Neural cell (in vitro differentiated cells): ENCODE measurements around the gene TBX2. TPM values are rescaled to one million over a fixed set of nuclear protein-coding genes. Genes with fewer than 3 reads are reported as not detected.
A peak's percentile ranks its signal among the peaks of the same experiment; 100 is the strongest.

ENCODE experiments used
- H2AFZ ChIP-seq: fragments of 200-600, 300-800 bp; sonication (generic), shearing (Covaris generic); 2 replicates; pipeline ENCODE4 v1.6.0; 2014; ENCODE audit warnings: low read depth, mild to moderate bottlenecking, antibody characterized with exemption, low read length, moderate library complexity
- H3F3A ChIP-seq: fragments of 200-600 bp; shearing (Covaris generic); 2 replicates; pipeline ENCODE4 v1.6.1; 2016; ENCODE audit warnings: mild to moderate bottlenecking, moderate library complexity, mixed read lengths, antibody characterized with exemption, low read length; ENCODE audit not compliant: insufficient read depth, poor library complexity, severe bottlenecking
- H3K27ac ChIP-seq: fragments of 200-600, 300-800 bp; sonication (generic), shearing (Covaris generic); 2 replicates; pipeline ENCODE4 v1.5.1; 2014; ENCODE audit warnings: mild to moderate bottlenecking, low read length, moderate library complexity
- H3K27me3 ChIP-seq: fragments of 300-800, 200-600 bp; sonication (generic), shearing (Covaris generic); 2 replicates; pipeline ENCODE4 v1.6.0; 2014; ENCODE audit warnings: mild to moderate bottlenecking, low read depth, low read length, moderate library complexity; ENCODE audit not compliant: insufficient read depth
- H3K36me3 ChIP-seq: fragments of 300-800, 200-600 bp; sonication (generic), shearing (Covaris generic); 2 replicates; pipeline ENCODE4 v1.5.1; 2014; ENCODE audit warnings: mild to moderate bottlenecking, antibody characterized with exemption, low read length, moderate library complexity; ENCODE audit not compliant: insufficient read depth
- H3K4me2 ChIP-seq: fragments of 300-800, 200-600 bp; sonication (generic), shearing (Covaris generic); 2 replicates; pipeline ENCODE4 v1.6.0; 2014; ENCODE audit warnings: mild to moderate bottlenecking, low read length
- H3K4me3 ChIP-seq: fragments of 300-800, 200-600 bp; sonication (generic), shearing (Covaris generic); 2 replicates; pipeline ENCODE4 v1.5.1; 2014; ENCODE audit warnings: mild to moderate bottlenecking, low read length, moderate library complexity
- H3K79me2 ChIP-seq: fragments of 200-600 bp; shearing (Covaris generic); replicated peaks from 2 replicates; pipeline ENCODE4 v1.6.0; 2014; ENCODE audit warnings: mild to moderate bottlenecking, low read length, moderate library complexity; ENCODE audit not compliant: insufficient read depth
- H3K9ac ChIP-seq: fragments of 300-800, 200-600 bp; sonication (generic), shearing (Covaris generic); 2 replicates; pipeline ENCODE4 v1.6.1; 2016; ENCODE audit warnings: mild to moderate bottlenecking, low read length, mixed read lengths
- H3K9me2 ChIP-seq: fragments of 200-600 bp; shearing (Covaris generic); 2 replicates; pipeline ENCODE4 v1.6.1; 2016; ENCODE audit warnings: mild to moderate bottlenecking, low read length, mixed read lengths; ENCODE audit not compliant: insufficient read depth
- H3K9me3 ChIP-seq: fragments of 200-600, 300-800 bp; sonication (generic), shearing (Covaris generic); 2 replicates; pipeline ENCODE4 v1.6.1; 2016; ENCODE audit warnings: mild to moderate bottlenecking, mixed run types, low read length, moderate library complexity, mixed read lengths
- H4K20me1 ChIP-seq: fragments of 200-600 bp; shearing (Covaris generic); 2 replicates; pipeline ENCODE4 v1.6.1; 2016; ENCODE audit warnings: mild to moderate bottlenecking, mixed run types; ENCODE audit not compliant: insufficient read depth
- EP300 ChIP-seq: fragments of 450-650 bp; conservative IDR thresholded peaks from 2 replicates; pipeline ENCODE4 v1.6.1; 2014; ENCODE audit warnings: antibody characterized with exemption, mild to moderate bottlenecking, moderate library complexity; ENCODE audit not compliant: poor library complexity, severe bottlenecking
- EZH2 ChIP-seq: fragments of 200-600, 300-800 bp; shearing (Covaris generic), sonication (generic); IDR thresholded peaks from 2 replicates; pipeline ENCODE4 v1.6.1; 2014; ENCODE audit warnings: antibody characterized with exemption, low read length, borderline replicate concordance, mild to moderate bottlenecking; ENCODE audit not compliant: insufficient read depth, poor library complexity, severe bottlenecking
- MXI1 ChIP-seq: fragments of 450-650 bp; conservative IDR thresholded peaks from 2 replicates; pipeline ENCODE4 v1.6.1; 2014; ENCODE audit warnings: antibody characterized with exemption, mild to moderate bottlenecking; ENCODE audit not compliant: poor library complexity, severe bottlenecking
- POLR2AphosphoS5 ChIP-seq: IDR thresholded peaks from 2 replicates; pipeline ENCODE4 v1.6.1; 2012
- RAD21 ChIP-seq: fragments of 450-650 bp; conservative IDR thresholded peaks from 2 replicates; pipeline ENCODE4 v1.6.1; 2014; ENCODE audit warnings: antibody characterized with exemption, mild to moderate bottlenecking, moderate library complexity
- SMC3 ChIP-seq: fragments of 450-650 bp; conservative IDR thresholded peaks from 2 replicates; pipeline ENCODE4 v1.6.1; 2014; ENCODE audit warnings: antibody characterized with exemption, mild to moderate bottlenecking, moderate library complexity; ENCODE audit not compliant: poor library complexity
- TAF1 ChIP-seq: IDR thresholded peaks from 2 replicates; pipeline ENCODE4 v1.6.1; 2012; ENCODE audit warnings: low read depth
- polyA plus RNA-seq: library from polyadenylated mRNA; depleted of rRNA; stranded (reverse); fragments of >200 nt; gene quantifications from 2 replicates; pipeline ENCODE4 v1.2.3, GENCODE V29; 2014
- TF ChIP-seq, protein P1 (sequence below): IDR thresholded peaks from 2 replicates; pipeline ENCODE4 v1.6.1; 2012; ENCODE audit warnings: borderline replicate concordance
- TF ChIP-seq, protein P2 (sequence below): fragments of 450-650 bp; IDR thresholded peaks from 2 replicates; pipeline ENCODE4 v1.5.1; 2014; ENCODE audit warnings: antibody characterized with exemption, mild to moderate bottlenecking, moderate library complexity; ENCODE audit not compliant: poor library complexity, severe bottlenecking

TBX2 gene
- polyA plus RNA-seq, 1 donor from 2014 or later = not detected

DNA sequence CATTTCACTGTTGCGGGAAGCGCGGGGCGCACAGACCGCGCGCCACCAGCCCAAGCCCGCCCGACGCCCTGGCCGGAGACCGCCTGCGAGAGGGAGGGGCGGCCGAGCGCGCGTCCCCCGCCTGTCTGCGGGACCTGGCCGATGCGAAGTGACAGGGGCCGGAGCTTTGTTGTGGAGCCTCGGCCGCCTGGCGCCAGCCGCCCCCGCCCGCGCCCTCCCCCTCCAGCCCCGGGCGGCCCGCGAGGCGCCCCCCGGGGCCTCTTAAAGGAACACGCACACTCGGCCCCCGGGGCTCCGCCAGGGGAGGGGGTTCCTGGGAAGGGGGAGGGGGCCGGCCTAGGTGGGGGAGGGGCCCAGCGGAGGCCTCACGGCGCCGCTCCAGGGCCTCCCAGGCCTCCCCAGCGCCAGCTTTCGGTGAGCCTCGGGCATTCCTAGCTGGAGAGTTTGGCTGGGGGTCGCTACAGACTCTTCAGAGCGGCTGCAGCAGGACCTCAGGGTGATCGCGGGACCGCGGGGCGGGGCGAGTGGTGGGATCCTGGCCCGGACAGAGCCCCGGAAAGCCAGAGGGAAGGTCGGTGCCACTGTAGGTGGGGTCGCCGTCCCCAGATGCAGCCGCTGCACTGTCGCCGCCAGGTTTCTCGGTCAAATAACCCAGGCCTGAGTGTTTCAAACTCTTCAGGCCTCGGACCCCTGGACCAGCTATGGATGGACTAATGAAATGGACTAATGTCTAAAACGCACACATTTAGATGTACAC lies 2.4 kb upstream of the TBX2 start:
- Histone ChIP-seq H2AFZ (no peak overlapping the region), H3K27me3 (peaks cover 95% of the 10 kb centered on the region), H3K36me3 (no peaks in the 10 kb centered on the region), H3K79me2 (no peaks in the 10 kb centered on the region), H4K20me1 (no peaks in the 10 kb centered on the region), H3K9me3 (peaks cover 4% of the 10 kb centered on the region), H3K4me3 (peak overlapping the region; percentile 38), H3K27ac (no peak overlapping the region), H3K9me2 (no peaks in the 10 kb centered on the region), H3K9ac (no peak overlapping the region), H3K4me2 (no peak overlapping the region), H3F3A (no peaks in the 10 kb centered on the region)
- TF ChIP-seq EZH2 = peak; percentile 80
- TF ChIP-seq EP300 = no peak

DNA sequence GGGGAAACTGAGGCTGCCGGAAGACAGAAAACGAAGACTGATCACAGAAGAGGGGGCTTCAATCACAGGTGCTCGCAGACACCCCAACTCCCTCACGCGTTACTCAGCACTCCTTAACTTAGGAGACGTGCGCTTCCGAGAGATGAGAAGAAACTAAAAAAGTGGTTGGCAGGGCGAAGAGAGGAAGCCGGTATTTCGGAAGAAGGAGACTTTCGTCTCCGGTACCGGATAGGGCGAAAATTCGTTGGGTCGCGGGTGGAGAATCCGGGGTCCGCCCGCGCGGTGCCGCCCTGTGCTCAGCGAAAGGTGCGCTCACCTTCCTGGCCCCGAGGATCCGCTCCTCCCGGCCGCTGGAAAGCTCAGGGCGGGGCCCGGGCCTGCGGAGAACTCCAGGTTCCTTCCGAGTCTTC lies 917 bp upstream of the TBX2 start:
- H3K9ac ChIP-seq = no peak overlapping the region
- H3K36me3 ChIP-seq = no peaks in the 10 kb centered on the region
- peaks cover 4% of the 10 kb centered on the region for H3K9me3 ChIP-seq
- H3K4me2 ChIP-seq = no peak overlapping the region
- no peaks in the 10 kb centered on the region for H4K20me1 ChIP-seq
- H3K27ac ChIP-seq = no peak overlapping the region
- TF ChIP-seq TAF1 (no peak), POLR2AphosphoS5 (peak; percentile 44)
- peaks cover 95% of the 10 kb centered on the region for H3K27me3 ChIP-seq
- no peaks in the 10 kb centered on the region for H3F3A ChIP-seq
- no peaks in the 10 kb centered on the region for H3K9me2 ChIP-seq
- H2AFZ ChIP-seq = no peak overlapping the region
- H3K4me3 ChIP-seq = no peak overlapping the region
- no peaks in the 10 kb centered on the region for H3K79me2 ChIP-seq

DNA sequence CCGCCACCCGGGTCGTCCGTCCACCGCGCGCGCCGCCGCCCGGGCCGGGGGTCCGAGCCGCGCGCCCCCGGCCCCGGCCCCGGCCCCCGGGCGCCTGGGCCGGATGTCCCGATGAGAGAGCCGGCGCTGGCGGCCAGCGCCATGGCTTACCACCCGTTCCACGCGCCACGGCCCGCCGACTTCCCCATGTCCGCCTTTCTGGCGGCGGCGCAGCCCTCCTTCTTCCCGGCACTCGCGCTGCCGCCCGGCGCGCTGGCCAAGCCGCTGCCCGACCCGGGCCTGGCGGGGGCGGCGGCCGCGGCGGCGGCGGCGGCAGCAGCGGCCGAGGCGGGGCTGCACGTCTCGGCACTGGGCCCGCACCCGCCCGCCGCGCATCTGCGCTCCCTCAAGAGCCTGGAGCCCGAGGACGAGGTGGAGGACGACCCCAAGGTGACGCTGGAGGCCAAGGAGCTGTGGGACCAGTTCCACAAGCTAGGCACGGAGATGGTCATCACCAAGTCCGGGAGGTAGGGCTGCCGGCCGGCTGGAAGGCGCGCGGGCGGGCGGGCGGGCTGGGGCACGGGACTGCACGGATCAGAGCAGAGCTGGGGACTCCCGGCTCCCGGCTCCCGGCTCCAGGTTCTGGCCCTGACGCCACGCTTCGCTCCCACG lies 548 bp downstream of the TBX2 start:
- Histone ChIP-seq H4K20me1 (no peaks in the 10 kb centered on the region), H3K4me3 (no peak overlapping the region), H3K4me2 (no peak overlapping the region), H3K36me3 (no peaks in the 10 kb centered on the region), H3K9me3 (peaks cover 4% of the 10 kb centered on the region), H3K9ac (no peak overlapping the region), H3K27me3 (peaks cover 95% of the 10 kb centered on the region), H3K79me2 (no peaks in the 10 kb centered on the region), H3F3A (no peaks in the 10 kb centered on the region), H3K9me2 (no peaks in the 10 kb centered on the region), H2AFZ (no peak overlapping the region), H3K27ac (no peak overlapping the region)
- TF ChIP-seq, protein P1, sequence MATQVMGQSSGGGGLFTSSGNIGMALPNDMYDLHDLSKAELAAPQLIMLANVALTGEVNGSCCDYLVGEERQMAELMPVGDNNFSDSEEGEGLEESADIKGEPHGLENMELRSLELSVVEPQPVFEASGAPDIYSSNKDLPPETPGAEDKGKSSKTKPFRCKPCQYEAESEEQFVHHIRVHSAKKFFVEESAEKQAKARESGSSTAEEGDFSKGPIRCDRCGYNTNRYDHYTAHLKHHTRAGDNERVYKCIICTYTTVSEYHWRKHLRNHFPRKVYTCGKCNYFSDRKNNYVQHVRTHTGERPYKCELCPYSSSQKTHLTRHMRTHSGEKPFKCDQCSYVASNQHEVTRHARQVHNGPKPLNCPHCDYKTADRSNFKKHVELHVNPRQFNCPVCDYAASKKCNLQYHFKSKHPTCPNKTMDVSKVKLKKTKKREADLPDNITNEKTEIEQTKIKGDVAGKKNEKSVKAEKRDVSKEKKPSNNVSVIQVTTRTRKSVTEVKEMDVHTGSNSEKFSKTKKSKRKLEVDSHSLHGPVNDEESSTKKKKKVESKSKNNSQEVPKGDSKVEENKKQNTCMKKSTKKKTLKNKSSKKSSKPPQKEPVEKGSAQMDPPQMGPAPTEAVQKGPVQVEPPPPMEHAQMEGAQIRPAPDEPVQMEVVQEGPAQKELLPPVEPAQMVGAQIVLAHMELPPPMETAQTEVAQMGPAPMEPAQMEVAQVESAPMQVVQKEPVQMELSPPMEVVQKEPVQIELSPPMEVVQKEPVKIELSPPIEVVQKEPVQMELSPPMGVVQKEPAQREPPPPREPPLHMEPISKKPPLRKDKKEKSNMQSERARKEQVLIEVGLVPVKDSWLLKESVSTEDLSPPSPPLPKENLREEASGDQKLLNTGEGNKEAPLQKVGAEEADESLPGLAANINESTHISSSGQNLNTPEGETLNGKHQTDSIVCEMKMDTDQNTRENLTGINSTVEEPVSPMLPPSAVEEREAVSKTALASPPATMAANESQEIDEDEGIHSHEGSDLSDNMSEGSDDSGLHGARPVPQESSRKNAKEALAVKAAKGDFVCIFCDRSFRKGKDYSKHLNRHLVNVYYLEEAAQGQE = no peak
- TF ChIP-seq EP300 (no peak), MXI1 (no peak), TAF1 (no peak), RAD21 (no peak), EZH2 (no peak), SMC3 (no peak), POLR2AphosphoS5 (no peak)
- TF ChIP-seq, protein P2, sequence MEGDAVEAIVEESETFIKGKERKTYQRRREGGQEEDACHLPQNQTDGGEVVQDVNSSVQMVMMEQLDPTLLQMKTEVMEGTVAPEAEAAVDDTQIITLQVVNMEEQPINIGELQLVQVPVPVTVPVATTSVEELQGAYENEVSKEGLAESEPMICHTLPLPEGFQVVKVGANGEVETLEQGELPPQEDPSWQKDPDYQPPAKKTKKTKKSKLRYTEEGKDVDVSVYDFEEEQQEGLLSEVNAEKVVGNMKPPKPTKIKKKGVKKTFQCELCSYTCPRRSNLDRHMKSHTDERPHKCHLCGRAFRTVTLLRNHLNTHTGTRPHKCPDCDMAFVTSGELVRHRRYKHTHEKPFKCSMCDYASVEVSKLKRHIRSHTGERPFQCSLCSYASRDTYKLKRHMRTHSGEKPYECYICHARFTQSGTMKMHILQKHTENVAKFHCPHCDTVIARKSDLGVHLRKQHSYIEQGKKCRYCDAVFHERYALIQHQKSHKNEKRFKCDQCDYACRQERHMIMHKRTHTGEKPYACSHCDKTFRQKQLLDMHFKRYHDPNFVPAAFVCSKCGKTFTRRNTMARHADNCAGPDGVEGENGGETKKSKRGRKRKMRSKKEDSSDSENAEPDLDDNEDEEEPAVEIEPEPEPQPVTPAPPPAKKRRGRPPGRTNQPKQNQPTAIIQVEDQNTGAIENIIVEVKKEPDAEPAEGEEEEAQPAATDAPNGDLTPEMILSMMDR = no peak
